ENCODE results near the gene SLC30A7.
"Not testable (repeated sequence)": the region's sequence is repeated elsewhere in the genome, so short reads cannot be mapped to it uniquely, and the experiment has no call there.

Gene SLC30A7

GRCh38 chr1:100892554-100892953, 3.3 kb upstream of the SLC30A7 start:
- DNase-seq = no peak

- DNase-seq = no peak
Measured at GRCh38 chr1:100893718-100894117, 2.2 kb upstream of the SLC30A7 start.

DNA sequence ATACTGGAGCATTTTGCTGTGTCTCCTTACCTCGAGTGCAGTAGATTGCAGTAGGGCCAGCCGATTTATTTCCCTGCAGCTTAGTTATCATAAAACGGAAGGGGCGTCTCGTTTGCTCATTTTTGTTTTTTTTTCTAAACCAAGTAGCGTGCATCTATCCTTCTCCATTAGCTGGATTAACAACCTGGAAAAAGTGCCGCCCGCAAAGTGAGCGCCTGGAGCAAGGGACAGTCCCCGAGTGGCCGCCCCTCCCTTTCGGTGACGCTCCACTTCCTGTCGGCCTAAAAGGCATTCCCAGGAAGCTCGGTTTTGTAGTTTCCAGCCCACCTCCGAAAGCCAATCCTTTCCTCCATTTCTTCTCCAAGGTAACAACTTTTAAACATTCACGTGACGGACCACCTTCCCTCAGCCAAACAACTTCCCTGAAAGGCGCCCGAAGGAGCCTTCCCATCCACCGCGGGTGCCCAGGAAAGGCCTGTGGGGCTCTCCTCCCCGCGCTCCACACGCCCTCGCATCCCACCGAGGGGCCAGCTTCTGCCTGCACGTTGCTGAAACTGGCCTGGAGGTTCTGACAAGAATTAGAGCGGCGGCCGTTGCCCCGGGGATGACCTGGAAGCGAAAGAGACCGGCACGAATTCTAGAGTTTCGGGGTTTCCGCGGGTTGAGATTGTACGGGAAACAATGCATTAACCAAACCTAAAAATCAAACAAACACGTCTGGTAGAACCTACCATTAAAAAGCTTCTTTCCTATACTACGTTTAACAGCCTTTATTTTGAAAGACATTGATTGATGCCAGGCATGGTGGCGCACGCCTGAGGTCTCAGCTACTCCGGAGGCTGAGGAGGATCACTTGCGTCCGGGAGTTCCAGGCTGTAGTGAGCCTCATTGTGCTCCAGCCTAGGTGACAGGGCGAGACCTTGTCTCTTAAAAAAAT, 1.0 kb upstream of the SLC30A7 start, which contains the start of gene EXTL2:
Gene EXTL2 (minus strand): TSS at position 240 of the 937 bp plus-strand sequence. CDS start 6,085 bp downstream, outside the sequence.
- peak; percentile 82 for DNase-seq

- peak; percentile 65 for DNase-seq
Measured at GRCh38 chr1:100896481-100896982, 642 bp downstream of the SLC30A7 start.

GRCh38 chr1:100902365-100902764, 6.5 kb downstream of the SLC30A7 start:
- no peak for DNase-seq

DNA sequence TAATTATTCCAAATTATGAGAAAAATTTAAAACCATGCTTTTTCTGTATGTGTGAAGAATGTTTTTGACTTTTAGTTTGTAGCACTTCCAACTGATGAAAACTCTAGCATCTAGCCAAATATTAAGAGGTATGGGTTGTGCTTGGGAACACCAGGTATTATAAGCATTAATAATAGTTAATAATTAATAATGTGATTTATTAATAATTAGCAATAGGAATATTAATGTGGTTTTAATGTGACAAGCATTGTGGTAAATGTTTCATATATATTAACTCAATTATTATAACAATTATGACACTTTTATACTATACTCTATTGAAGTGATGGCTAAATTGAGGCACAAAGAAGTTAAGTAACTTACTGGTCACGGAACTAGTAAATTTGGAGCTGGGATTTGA, 7.9 kb downstream of the SLC30A7 start:
- DNase-seq = no peak

DNA sequence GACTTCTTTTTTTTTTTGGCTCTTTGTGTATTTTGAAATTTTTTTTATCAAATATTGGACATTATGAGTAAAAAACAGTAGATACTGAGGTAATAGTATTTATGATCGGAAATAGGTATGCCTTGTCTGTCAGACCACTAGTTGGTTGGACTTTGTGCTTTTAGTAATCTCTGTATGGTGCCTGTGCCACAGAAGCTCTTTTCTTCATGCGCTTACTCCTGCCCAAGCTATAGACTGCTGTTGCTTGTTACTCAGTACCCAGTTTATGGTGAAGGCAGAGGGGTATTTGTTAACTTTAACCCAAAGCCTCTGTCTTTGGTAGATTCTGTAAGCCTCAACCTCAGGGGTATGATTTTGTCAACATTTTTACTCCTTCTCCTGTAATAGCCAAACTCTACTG, 8.6 kb downstream of the SLC30A7 start:
- DNase-seq = no peak

GRCh38 chr1:100905181-100905580, 9.3 kb downstream of the SLC30A7 start:
- no peak for DNase-seq

DNA sequence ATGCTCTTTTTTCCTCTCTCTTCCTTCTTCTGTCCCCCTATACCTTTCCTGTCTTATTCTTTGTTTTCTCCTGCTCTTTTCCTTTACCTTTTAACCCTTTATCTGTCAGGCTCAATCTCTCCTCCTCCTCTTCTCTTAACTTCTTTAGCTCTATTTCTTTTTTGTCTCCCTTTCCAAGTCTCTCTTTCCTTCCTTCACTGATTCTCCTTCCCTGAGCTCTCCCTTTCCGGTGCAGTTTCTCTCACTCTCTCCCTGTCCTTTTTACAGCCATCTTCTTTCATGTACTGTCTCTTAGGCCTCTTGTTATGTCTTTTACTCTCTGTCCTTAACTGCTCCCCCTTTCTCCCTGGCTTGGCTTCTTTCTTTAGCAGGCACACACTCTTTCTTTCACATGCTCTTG, 12.0 kb downstream of the SLC30A7 start:
- DNase-seq = no peak

DNA sequence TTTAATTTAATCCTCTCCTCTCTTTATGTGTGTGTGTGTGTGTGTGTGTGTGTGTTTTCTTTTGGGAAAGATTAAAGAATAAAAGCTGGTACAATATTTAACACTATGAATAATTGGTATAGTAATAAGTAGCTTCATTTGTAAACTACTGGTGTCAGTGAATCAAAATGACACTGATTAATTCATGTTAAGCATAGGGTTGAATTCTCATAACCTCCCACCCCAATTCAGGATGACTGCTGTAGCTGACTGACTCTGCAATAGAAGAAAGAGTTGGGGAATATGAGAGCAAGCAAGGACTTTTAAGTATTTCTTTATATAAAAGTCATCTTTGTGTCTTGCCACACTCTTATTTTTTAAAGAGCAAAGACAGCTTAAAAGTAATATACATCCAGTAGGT, 13.1 kb downstream of the SLC30A7 start:
- no peak for DNase-seq

GRCh38 chr1:100912019-100912418, 16.1 kb downstream of the SLC30A7 start:
- DNase-seq = no peak

DNA sequence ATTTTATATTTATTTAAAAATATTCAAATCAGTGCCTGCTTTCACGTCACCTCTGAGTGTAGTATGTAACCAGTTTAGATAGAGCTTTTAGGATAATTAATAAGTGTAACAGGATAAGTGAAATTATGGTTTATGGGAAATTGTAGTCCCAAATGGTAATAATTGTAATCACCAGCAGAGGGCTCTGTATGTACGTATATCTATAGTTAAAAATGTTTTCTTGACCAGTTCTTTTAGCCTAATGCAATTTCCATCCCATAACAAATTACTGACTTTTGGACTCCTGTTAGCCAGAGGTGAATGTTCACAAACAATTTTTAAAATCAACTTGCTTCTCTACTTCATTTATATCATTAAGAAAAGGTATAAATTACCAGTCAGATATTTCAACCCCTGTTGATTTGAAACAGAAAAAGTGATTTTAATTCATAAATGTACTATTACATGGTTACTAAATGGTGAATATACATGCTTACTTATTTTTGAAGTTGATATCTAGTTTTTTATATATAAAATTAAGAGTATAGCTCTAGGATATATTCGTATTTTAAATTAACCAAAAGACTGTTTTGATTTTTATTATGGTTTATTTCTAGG, 25.3 kb downstream of the SLC30A7 start:
- DNase-seq = no peak

DNA sequence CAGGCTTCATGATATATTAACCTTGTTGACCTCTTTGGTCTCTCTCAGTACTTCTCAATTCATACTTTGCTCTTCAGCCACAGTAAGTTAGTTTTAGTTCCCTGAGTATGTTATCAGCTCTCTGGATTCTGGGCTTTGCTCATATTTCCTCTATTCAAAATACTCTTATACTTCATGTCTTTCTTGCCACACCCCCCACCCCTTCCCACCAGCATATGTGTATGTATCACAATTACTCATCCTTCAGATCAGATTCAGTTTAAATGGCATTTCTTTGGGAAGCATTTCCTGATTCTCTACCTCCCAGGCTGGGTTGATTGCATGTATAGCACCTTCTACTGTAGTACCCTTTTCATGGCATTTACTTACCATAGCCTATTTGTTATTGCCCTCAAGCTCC, 28.3 kb downstream of the SLC30A7 start:
- no peak for DNase-seq

- no peak for DNase-seq
Measured at GRCh38 chr1:100924991-100925390, 29.1 kb downstream of the SLC30A7 start.

DNA sequence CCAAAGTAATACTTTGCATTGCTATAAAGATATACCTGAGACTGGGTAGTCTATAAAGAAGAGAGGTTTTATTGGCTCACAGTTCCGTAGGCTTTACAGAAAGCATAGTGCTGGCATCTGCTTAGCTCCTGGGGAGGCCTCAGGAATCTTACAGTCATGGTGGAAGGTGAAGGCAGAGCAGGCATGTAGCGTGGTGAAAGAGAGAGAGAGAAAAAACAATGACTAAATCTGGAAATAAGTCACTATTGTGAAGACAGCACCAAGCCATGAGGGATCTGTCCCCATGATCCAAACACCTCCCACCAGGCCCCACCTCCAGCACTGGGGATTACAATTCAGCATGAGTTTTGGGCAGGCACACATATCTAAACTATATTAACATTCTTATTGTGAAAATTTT, 30.4 kb downstream of the SLC30A7 start:
- DNase-seq = no peak

DNA sequence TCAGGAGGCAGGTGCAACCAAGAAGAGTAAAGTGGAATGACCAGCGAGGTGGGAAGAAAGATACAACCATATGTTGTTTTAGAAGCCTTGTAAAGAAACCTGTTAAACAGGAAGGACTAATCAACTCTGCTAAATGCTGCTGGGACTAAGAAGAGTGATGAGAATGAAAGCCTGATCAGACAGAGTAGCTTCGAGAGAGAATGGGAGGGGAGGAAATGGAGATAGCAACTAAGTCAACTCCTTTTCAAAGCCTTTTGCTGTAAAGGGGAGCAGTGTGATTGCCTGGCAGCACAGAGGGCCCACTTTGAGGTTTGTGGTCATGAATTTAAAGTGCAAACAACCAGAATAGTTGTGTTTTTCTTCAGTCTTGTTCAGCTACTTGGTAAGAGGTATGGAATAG, 31.4 kb downstream of the SLC30A7 start:
- no peak for DNase-seq

GRCh38 chr1:100928128-100928527, 32.2 kb downstream of the SLC30A7 start:
- DNase-seq = no peak

- no peak for DNase-seq
Measured at GRCh38 chr1:100930494-100930893, 34.6 kb downstream of the SLC30A7 start.

DNA sequence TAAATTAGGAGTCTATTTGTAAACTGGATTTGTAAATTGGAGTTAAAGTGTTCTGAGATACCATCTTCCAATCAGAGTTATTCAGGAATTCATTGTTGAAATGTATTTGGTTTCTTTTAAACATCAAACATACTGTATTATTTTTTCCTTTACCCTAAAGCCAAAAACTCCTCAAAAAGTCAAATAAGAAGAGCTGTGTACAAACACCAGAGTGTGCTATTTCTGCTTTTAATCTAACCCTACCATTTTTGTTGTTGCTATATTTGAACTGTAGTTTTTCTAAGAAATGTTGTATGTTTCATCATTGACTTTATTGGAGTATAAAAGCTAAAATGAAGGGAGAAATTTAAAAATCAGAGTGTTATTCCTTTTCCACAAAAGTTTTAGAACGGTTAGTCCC, 35.8 kb downstream of the SLC30A7 start:
- no peak for DNase-seq

DNA sequence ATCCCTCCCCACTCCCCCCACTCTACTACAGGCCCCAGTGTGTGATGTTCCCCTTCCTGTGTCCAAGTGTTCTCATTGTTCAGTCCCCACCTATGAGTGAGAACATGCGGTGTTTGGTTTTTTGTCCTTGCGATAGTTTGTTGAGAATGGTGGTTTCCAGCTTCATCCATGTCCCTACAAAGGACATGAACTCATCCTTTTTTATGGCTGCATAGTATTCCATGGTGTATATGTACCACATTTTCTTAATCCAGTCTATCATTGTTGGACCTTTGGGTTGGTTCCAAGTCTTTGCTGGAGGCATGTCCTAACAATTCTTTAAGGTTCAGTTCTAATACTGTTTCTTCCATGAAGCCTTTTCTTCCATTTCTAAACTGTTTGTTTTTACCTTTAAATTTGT, 37.7 kb downstream of the SLC30A7 start:
- DNase-seq = not testable (repeated sequence)

DNA sequence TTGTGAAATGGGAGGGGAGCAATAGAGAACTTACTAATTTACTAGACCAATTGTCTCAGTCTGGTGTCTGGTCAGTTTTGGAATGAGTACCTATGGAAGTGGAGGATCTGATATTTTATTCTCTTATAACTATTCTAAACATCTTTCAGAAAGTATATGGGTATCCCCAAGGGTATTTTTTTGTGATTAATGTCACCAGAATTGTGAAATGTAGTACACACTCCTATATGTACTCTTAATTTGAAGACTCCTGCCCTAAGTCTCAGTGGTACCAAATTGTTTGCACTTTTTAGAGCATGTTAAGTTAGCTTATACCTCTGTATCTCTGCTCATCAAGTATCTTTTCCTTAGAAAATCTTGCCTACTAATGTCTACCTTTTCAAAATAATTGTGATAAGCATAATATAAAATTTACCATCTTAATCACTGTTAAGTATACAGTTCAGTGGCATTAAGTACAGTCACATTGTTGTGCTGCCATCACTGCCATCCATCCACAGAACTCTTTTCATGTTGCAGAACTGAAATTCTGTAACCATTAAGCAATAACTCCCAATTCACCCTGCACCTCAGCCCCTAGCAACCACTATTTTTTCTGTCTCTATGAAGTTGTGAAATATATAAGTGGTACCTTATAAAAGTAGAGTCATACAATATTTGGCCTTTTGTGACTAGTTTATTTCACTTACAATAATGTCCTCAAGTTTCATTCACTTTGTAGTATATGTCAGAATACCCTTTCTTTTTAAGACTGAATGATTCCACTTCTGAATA, 40.5 kb downstream of the SLC30A7 start:
- DNase-seq = no peak

GRCh38 chr1:100941098-100941527, 45.2 kb downstream of the SLC30A7 start:
- peak; percentile 85 for DNase-seq

DNA sequence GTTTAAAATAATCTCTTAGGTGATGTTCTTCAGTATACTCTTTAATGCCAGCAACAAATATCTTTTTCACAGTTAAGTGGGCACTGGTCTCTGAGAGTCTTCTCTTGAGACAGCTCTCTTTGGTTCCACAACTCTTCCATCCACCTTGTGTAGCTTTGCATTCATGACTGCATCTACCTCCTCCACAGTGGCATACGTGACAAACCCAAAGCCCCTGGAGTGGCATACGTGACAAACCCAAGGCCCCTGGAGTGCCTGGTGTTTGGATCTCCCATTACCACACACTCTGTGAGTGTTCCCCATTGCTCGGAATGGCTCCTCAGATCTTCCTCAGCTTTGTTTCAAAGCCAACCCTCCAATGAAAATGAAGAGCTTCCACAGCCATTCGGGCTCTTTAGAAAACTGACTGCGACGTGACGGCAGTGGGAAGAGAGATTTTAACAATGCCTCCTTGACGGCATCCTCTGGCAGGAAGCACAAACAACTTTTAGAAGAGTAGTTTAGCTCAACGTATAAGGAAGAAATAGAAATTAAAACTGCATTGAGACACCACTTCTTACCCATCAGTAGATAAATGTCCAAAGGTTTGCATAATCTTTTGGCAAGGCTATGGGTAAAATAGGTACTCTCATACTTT, 45.8 kb downstream of the SLC30A7 start:
- DNase-seq = no peak
